CD4-positive, alpha-beta T cell treated with Interleukin-15 for 4 hours (primary cell): ENCODE measurements around the gene SLC48A1.

ENCODE experiments used
- DNase-seq: peaks from one replicate; pipeline ENCODE4 v3.0.0-alpha.2; 2020; ENCODE audit warnings: low spot score

Gene SLC48A1

DNA sequence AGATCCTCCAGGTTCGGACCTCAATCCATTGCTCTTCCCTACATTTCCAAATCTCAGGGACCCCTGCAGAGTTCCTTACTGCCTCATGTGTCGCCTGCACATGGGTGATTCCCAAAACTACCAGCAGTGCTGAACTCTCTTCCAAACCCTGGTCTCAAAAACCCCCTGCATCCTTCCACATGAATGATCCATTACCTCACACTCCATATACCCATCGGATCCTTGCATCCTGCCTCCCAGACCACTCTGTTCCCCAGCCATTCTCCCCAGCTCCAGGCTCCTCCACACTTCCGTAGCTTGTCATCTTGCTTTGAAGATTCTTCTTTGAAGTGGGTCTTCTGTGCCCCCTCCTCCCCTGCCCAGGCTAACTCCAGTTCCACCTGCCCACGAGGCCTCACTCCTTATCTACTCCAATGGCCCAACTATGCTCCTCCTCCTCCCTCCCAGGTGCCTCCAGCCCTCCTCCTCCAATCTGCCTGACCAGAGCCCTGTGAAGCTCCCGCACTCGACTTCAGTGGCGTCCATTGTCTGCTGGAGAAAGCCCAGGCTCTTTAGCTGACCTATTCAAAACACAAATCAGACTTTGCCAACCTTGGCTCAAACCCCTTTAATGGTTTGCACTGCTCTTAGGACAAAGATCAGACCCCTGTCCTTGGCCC lies 28.1 kb upstream of the SLC48A1 start:
- no peak for DNase-seq

GRCh38 chr12:47745485-47746041 lies 27.5 kb upstream of the SLC48A1 start:
- DNase-seq, result no peak

- DNase-seq, result no peak
These were observed 27.0 kb upstream of the SLC48A1 start for GRCh38 chr12:47746073-47746472.

DNA sequence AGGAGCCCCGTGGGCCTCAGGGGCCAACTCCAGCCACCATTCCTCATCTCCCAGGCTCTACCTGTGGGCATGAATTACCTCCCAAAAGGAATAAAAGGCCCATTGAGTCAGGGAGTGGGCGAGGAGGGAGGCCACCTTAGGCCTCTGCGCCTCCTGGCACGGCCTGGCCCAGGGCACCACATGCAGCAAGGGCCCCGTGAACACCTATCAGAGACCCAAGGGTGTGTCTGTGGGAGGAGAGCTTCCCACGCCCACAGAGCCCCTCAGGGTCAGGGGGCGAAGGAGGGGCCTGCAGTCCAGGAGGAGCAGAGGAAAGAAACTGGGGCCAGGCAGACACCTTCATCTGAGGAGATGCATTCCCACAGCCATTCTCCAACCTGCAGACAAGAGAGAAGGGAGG lies 26.5 kb upstream of the SLC48A1 start:
- DNase-seq, result no peak

DNA sequence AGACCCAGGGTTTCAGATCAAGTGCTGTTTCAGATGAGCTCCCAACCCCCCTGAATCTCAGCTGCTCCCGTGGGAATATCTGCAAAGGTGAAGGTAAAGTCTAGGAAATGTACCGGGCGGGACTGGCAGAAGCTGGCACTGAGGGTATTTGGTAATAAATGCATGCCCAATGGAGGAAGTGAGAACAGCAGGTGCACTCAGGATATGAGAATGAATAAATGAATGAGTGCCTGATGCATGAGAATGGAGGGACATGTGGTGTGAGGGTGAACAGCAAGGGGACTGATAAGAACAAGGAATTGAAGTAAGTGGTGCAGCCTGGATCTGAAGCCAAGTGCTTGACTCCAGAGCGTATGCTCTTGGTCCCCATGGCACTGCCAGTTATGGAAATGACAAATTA lies 25.9 kb upstream of the SLC48A1 start:
- DNase-seq, result no peak

GRCh38 chr12:47747596-47748506 lies 25.2 kb upstream of the SLC48A1 start:
- no peak for DNase-seq

DNA sequence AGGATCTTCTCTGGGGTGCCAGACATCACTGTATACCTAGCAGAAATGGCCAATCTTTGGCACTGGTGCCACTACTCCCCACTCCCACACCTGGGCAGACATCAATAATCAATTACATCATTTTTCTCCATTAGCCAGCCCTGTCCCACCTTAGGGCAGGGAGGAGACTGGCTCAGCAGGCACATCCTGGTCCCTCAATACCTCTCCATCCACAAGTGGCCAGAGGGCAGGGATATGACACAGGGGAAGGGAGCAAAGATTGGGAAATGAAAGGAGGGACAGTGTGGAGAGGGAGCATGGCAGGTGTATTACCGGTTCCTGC lies 24.6 kb upstream of the SLC48A1 start:
- no peak for DNase-seq

DNA sequence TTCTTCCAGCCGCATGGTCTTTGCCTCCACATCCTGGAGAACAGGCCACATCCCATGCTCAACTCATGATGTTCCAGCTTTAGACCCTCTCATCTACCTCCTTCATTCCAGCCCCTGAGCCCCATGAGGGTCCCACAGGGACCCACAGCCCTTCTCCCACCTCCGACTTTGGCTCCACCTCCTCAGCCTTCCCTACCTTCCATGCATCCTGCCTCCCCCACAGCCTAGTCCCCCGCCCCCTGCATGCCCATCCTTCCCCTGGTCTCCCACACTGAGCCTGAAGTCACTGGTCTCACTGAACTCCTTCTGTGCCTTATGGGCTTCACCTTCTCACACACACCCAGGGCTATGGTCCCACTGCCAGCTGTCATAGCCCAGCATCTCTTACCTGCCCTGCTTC lies 24.1 kb upstream of the SLC48A1 start:
- no peak for DNase-seq

DNA sequence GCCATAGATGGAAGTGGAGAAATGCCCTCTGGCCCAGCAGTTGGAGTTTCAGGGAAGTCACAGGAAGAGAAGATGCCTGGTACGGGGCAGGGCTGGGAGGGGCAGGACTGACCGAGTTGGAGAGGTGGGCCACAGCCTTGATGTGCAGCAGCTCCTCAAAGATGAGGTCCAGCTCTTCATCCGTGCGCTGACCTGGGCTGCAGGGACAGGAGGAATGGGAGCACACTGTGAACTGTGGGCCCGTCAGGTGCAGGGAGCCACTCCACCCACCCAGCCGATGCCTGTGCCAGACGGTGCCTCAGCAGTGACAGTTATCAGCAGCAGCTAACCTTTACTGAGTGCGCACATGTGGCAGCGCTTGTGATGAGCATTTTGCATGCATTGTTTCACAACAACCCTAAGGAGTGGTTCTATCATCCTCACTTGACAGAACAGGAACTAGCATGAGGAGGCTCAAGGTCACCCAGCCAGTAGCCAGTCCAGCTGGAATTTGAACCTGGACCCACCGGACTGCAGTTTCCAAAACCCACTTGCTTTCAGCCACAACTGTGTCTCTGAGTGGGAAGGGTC lies 22.7 kb upstream of the SLC48A1 start:
- no peak for DNase-seq

DNA sequence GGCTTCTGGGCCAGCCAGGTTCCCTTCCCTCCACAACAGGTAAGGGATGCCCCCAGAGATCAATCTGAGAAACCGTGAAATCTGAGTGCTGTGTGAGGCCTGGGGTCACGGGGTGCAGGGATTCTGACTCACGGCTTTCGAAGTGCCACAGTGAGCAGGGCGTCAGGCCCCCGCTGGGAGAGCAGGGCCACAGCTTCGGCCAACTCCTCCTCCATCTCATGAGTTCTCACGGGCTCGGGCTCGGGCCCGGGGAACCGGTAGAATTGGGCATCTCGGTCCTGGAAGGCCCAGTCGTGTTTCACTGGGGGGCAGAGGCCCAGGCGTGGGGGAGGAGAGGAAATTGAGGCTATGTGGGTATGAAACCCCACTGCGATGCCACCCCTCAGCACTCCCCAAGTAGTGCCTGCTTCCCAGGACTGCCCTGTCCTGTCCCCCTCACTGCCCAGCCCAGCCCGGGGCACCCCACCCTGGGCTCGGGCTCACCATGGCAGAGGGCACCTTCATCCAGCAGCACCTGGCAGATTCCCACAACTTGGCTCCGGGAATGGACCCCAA lies 22.0 kb upstream of the SLC48A1 start:
- DNase-seq, result no peak

GRCh38 chr12:47751561-47751960 lies 21.5 kb upstream of the SLC48A1 start:
- no peak for DNase-seq

DNA sequence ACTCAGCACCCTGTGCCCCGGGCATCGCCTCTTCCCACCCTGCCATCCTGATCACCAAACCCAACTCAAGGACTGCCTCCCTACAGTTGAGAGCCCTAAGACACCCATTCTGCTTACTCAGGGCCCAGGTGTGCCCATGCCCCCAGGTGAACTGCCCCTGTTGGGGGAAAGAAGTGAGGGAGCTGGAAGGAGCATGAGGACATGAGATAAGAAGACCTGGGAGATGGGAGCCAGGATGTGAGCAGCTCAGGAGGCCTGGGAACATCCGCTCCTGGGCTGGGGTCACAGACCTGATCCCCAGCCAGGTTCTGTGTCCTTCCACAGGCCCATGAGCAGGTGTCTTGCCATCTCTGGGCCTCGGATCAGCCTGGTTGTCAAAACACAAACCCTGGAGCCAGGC lies 20.9 kb upstream of the SLC48A1 start:
- DNase-seq, result no peak

DNA sequence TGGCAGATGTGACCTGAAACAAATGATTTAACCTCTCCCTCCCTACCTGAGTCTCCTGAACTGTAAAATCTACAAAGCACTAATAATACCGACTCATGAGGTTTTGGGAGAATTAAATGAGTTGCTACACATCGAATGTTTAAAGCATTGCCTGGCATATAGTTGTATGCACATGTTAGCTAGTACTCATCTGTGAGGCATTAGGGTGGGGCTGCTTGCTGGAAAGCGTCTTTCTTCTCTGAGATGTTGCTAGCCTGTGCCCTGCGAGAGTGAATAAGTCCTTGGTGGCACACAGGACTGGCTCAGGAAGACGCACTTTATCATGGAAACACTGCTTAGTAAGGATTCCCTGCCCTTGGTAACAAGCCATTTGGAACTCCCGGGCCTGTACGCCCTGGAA lies 20.5 kb upstream of the SLC48A1 start:
- no peak for DNase-seq

DNA sequence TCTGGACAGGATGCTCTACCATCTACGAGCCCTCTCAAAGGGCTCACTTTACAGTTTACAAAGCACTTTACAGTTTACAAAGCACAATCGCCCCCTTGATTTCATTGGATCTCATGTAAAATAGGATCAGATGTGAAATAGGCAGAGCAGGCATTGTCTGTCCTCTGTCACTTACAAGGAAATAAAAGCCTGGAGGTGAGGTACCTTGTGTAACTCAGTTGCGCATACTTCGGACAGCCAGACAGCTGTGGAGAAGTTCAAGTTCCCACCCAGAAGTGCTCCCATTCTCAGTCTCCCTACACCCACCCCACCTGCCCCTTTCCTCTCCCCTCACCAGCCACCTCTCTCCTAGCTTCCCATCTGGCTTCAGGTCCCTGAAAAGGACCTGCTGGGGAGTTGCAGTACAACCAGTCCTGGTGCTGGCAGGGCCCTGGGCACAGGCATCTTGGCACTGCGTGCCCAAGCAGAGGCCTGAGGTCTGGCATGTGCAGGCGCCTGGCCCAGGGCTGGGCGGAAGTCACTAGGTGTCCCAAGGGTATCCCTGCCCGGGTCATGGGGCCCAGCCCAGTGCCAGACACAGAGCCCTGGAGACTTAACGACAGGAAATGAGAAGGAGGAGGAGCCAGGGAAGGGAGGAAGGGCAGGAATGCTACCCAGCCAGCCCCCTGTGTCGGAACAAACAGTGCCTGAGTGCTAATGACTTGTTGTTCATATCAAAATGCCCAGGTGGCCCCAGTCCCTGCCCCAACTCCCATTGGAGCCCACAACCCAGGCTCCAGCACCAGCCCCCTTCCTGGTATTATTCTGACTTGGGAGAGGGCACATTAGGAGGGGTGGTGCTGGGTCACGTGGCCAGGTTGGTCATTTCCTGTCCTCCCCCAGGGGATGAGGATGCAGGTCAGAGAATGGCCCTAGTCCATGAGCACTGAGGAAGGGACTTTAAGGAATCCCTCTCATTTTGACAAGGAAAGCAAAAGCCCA lies 19.7 kb upstream of the SLC48A1 start:
- DNase-seq, result no peak

- DNase-seq, result no peak
These were observed 18.9 kb upstream of the SLC48A1 start for GRCh38 chr12:47754126-47754525.

GRCh38 chr12:47754881-47755280 lies 18.2 kb upstream of the SLC48A1 start:
- DNase-seq, result no peak

- DNase-seq, result peak; percentile 18
These were observed 17.1 kb upstream of the SLC48A1 start for GRCh38 chr12:47755655-47756562.

DNA sequence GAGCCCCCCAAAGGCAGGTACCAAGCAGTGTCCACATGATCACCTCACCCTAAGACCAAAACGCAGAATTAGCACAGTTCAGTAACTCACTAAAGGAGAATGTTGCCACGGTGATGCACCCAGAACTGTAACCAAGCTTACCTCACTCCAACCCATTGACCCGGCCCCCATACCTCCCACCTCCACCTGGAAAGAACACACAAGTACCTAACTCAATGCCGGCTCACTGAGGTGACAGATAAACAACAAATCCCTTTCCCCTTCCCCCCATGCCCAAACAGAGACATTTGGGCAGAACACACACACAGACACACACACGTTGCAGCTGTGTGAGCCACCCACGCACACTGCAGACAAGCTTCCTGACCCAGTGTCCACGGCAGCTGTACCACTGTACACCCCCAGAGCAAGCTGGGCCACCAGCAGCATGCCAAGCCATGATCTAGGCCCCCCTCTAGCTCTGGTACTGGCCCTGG lies 15.6 kb upstream of the SLC48A1 start:
- no peak for DNase-seq

DNA sequence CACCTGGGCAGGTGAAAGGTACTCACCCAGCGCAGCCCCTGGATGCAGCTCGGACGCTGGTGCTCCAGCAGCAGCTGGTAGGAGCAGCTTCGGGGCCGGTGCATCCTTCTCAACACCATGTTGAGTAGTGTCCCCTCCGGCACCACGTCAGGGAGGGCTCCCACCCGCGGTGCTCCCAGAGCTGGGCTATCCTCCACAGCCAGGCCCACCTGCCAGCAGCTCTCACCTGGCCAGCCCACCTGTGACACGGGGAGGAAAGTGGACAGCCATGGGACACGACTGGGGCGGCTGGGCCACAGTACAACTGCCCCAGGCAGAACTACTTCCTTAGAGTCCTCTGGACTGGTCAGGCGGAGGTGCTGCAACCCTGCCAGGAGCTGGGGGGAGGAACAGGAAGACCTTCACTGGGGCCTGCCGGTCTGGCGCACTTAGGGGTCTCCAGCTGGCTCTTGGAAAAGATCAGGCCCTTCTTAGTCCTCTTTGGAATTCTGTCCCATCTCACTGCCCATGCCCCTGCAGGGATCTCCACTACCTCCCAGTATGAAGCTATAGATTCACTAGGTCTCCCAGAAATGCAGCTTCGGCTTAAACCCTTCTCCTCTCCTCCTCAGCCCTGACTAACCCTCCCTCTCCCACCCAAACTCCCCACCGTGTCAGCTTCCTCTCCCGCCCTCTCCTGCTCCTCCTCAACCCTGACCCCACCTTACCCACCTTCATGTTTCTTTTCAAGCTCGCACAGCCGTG lies 15.0 kb upstream of the SLC48A1 start:
- DNase-seq, result no peak

GRCh38 chr12:47758584-47758833 lies 14.5 kb upstream of the SLC48A1 start:
- DNase-seq, result no peak
